GM12873 (cell line): ENCODE measurements around the gene APOL6.

ENCODE experiments used
- TF ChIP-seq, protein P1 (sequence below): IDR thresholded peaks from 2 replicates; pipeline ENCODE4 v1.5.1; 2012; ENCODE audit warnings: low read depth, mild to moderate bottlenecking, moderate library complexity, low read length, control low read depth; ENCODE audit not compliant: insufficient read depth; ENCODE audit errors: missing control alignments

APOL6 gene

DNA sequence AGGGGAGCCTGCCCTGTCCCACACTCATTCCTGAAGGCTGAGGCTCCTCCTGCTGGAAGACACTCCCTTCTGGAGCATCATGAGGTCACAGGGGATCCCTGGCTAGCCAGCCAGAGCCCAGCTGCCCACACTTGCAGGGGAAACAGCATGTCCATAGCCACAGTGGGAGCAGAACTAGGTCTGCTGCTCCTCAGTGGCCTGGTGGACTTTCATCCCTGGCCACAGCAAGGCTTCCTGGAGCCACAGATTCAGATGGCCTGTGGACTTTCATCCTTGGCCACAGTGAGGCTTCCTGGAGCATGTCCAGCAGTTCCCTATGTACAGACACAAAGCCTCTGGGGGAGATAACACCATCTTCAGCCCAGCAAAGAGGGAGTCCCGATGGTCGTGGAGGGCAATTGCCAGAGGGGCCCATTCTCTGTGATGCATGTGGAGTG, 5.9 kb upstream of the APOL6 start:
- TF ChIP-seq, protein P1, sequence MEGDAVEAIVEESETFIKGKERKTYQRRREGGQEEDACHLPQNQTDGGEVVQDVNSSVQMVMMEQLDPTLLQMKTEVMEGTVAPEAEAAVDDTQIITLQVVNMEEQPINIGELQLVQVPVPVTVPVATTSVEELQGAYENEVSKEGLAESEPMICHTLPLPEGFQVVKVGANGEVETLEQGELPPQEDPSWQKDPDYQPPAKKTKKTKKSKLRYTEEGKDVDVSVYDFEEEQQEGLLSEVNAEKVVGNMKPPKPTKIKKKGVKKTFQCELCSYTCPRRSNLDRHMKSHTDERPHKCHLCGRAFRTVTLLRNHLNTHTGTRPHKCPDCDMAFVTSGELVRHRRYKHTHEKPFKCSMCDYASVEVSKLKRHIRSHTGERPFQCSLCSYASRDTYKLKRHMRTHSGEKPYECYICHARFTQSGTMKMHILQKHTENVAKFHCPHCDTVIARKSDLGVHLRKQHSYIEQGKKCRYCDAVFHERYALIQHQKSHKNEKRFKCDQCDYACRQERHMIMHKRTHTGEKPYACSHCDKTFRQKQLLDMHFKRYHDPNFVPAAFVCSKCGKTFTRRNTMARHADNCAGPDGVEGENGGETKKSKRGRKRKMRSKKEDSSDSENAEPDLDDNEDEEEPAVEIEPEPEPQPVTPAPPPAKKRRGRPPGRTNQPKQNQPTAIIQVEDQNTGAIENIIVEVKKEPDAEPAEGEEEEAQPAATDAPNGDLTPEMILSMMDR: no peak

DNA sequence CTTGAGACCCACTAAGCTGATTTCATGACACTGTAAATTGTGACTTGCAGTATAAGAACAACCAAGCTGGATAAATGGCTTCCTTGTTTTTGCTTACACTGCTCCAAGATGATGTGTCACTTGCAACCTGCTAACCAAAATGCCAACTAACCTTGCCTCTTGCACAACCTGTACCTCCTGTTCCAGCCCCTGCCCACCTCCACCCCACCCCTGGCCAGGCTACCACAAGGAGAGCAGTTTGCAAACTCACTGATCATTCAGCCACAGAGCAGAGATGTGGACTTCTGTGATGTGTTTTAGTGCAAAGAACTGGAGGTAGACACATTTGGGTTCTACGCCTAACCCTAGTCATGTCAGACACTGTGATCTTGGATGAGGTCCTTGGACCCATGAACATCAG, 4.3 kb upstream of the APOL6 start:
- TF ChIP-seq, protein P1: no peak

DNA sequence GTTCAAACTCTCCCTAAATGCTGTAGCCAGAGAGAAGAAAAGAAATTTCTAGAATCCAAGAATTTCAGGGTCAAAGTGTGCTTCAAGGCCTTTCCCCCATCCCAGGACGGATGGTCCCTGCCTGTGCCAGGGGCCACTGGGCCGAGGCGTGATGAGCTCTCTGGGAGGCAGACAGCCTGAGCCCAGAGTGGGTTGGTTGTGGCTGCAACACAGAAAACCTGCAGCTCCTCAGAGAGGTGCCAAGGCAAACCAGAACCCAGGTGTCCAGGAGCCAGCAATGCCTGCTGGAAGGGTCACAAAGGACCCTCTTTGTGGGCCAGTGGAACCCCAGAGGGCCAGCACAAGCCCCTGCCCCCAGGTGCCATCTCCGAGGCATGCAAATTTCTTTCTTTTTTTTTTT, 2.6 kb upstream of the APOL6 start:
- TF ChIP-seq, protein P1: no peak

GRCh38 chr22:35649026-35649553, 844 bp downstream of the APOL6 start:
- TF ChIP-seq, protein P1: no peak

DNA sequence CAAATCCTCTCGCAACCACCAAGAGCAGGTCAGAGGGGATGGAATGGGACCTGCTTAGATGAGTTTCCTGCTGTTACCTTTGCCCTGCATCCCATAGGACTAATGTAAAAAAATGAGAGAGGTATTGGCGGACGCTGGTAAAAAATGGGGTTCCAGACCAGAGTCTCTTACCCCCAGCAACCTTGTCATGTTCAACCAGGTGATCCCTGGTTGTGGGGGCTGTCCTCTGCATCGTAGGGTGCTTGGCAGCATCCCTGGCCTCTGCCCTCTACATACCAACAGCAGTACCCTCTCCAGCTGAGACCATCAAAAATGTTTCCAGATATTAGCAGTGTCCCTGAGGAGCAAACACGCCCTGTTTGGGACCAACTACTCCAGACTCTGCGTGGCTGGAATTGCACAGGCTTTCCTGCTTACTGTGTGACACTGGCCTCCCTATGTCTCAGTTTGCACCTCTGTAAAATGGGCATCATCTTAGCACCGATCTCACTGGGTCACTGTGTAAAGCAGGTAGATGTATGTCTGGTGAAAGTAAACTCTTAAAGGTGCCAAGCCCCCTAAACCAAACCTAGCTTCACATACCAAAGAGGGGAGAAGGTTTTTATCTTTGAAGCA, 1.5 kb downstream of the APOL6 start:
- TF ChIP-seq, protein P1: no peak

DNA sequence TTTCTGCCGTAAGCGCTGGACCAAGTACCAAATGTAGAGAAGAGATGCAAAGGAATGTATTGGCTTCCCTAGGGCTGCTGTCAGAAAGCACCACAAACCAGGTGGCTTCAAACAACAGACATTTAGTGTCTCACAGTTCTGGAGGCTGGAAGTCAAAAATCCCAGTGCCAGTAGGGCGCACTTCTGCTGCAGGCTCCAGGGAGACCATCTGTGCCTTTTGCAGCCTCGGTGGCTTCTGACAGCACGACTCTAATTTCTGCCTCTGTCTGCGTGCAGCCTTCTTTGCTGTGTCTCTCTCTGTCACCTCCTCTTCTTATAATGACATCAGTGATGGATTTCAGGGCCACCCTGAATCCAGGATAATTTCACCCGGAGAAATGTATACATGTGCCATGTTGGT, 2.8 kb downstream of the APOL6 start:
- TF ChIP-seq, protein P1: no peak

DNA sequence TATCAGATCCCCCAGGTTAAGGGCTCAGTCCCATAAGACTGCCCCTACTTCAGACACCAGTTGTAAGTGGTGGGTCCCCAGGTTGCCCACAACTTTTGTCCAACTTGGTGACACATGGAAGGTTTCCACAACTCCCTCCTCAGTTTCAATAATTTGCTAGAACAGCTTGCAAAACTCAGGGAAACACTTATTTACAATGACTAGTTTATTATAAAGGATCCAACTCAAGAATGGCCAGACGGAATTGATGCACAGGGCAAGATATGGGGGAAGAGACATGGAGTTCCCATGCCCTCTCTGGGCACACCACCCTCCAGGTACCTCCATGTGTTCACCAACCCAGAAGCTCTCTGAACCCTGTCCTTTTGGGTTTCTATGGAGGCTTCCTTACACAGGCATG, 5.6 kb downstream of the APOL6 start:
- TF ChIP-seq, protein P1: no peak

- TF ChIP-seq, protein P1: no peak
Measured at GRCh38 chr22:35656284-35656752, 8.1 kb downstream of the APOL6 start.
